ENCODE measurements around the gene ASIC4. TPM values are rescaled to one million over a fixed set of nuclear protein-coding genes. Genes with fewer than 3 reads are reported as not detected.

The ASIC4 gene
- total RNA-seq, 1 experiment from 2014 or later: 0.79 TPM

GRCh38 chr2:219472629-219473187, 41.6 kb upstream of the ASIC4 start:
- Mint-ChIP-seq H3K4me3 (no peak overlapping the region), H3K27ac (no peak overlapping the region), H3K9me3 (no peaks in the 10 kb centered on the region), H3K36me3 (no peaks in the 10 kb centered on the region), H3K4me1 (peaks cover 21% of the 10 kb centered on the region), H3K27me3 (ENCODE audit: low read depth) (no peaks in the 10 kb centered on the region; the same call in 1 of the 2 replicates)
- DNase-seq (ENCODE audit: low spot score) (no peak), ATAC-seq (no peak)
- ChIA-PET POLR2A (no interaction called here), CTCF (interaction anchor here (0.8 to 35.9 kb wide), 7 partner anchors 10 to 52 kb away, joined by 3 to 2316 read pairs (median 5); partner anchors contain the start of genes ASIC4, CHPF and TMEM198)
- TF ChIP-seq ZNF232 (CRISPR knock-in tag; IDR thresholded peaks at IDR 0.05) (no peak), SMAD4 (CRISPR knock-in tag; IDR thresholded peaks at IDR 0.05) (no peak), MXD4 (CRISPR knock-in tag; IDR thresholded peaks at IDR 0.05; ENCODE audit: borderline replicate concordance) (no peak), ZNF425 (CRISPR knock-in tag; conservative IDR thresholded peaks at IDR 0.05) (no peak), NFATC4 (CRISPR knock-in tag; IDR thresholded peaks at IDR 0.05) (no peak), CDX4 (CRISPR knock-in tag; IDR thresholded peaks at IDR 0.05; ENCODE audit: borderline replicate concordance) (no peak), IRF1 (CRISPR knock-in tag; IDR thresholded peaks at IDR 0.05) (no peak), FOXJ3 (CRISPR knock-in tag; IDR thresholded peaks at IDR 0.05; ENCODE audit: borderline replicate concordance) (no peak), CTCF (IDR thresholded peaks at IDR 0.05) (no peak), ATF2 (CRISPR knock-in tag; IDR thresholded peaks at IDR 0.05; ENCODE audit: borderline replicate concordance, low read depth) (no peak), EMX1 (CRISPR knock-in tag; IDR thresholded peaks at IDR 0.05) (no peak), MAX (CRISPR knock-in tag; IDR thresholded peaks at IDR 0.05) (no peak), ZNF423 (CRISPR knock-in tag; IDR thresholded peaks at IDR 0.05) (no peak), RORB (CRISPR knock-in tag; IDR thresholded peaks at IDR 0.05) (no peak), ZNF532 (CRISPR knock-in tag; IDR thresholded peaks at IDR 0.05; ENCODE audit: borderline replicate concordance) (no peak), ZBTB43 (CRISPR knock-in tag; IDR thresholded peaks at IDR 0.05) (no peak)

Data from WTC11 (cell line).